HL-60 (cell line): ENCODE measurements around the gene PDE5A.

Experiments
- DNase-seq, 2 experiments: peaks; one replicate each; pipeline ENCODE4 v3.0.0-alpha.2; 2010 to 2020; ENCODE audit warnings: low read depth in 1 of 2, low spot score in 1 of 2
- H3K27ac ChIP-seq: fragments of 250-450 bp; sonication (Bioruptor Pico); replicated peaks from 2 replicates; pipeline ENCODE4 v1.5.1; 2020; ENCODE audit warnings: mild to moderate bottlenecking, moderate library complexity
- H3K27me3 ChIP-seq: fragments of 250-450 bp; sonication (Bioruptor Pico); 2 replicates; pipeline ENCODE4 v1.5.1; 2021; ENCODE audit warnings: mild to moderate bottlenecking, moderate library complexity; ENCODE audit not compliant: insufficient read depth, poor library complexity, severe bottlenecking
- H3K4me3 ChIP-seq: replicated peaks from 2 replicates; pipeline ENCODE4 v1.5.1; 2011; ENCODE audit warnings: mild to moderate bottlenecking, control low read depth, low read length; ENCODE audit not compliant: insufficient read depth
- GABPA ChIP-seq: IDR thresholded peaks from 2 replicates; pipeline ENCODE4 v1.6.1; 2012; ENCODE audit warnings: low read depth
- POLR2AphosphoS5 ChIP-seq: IDR thresholded peaks from 2 replicates; pipeline ENCODE4 v1.6.1; 2012; ENCODE audit warnings: low read depth
- REST ChIP-seq: IDR thresholded peaks from 2 replicates; pipeline ENCODE4 v1.6.1; 2012; ENCODE audit warnings: low read depth; ENCODE audit not compliant: insufficient replicate concordance
- SPI1 ChIP-seq: IDR thresholded peaks from 2 replicates; pipeline ENCODE4 v1.6.1; 2012; ENCODE audit warnings: low read depth, mild to moderate bottlenecking, borderline replicate concordance
- TF ChIP-seq, protein P1 (sequence below): IDR thresholded peaks from one replicate; pipeline ENCODE4 v1.5.1; 2011; ENCODE audit warnings: low read length, control low read depth, inconsistent platforms; ENCODE audit not compliant: insufficient read depth

The PDE5A gene

GRCh38 chr4:119498527-119498926 lies 130.1 kb downstream of the PDE5A start:
- no peak for TF ChIP-seq POLR2AphosphoS5
- TF ChIP-seq GABPA, result no peak
- TF ChIP-seq REST, result no peak
- no peak for TF ChIP-seq SPI1
- TF ChIP-seq, protein P1, sequence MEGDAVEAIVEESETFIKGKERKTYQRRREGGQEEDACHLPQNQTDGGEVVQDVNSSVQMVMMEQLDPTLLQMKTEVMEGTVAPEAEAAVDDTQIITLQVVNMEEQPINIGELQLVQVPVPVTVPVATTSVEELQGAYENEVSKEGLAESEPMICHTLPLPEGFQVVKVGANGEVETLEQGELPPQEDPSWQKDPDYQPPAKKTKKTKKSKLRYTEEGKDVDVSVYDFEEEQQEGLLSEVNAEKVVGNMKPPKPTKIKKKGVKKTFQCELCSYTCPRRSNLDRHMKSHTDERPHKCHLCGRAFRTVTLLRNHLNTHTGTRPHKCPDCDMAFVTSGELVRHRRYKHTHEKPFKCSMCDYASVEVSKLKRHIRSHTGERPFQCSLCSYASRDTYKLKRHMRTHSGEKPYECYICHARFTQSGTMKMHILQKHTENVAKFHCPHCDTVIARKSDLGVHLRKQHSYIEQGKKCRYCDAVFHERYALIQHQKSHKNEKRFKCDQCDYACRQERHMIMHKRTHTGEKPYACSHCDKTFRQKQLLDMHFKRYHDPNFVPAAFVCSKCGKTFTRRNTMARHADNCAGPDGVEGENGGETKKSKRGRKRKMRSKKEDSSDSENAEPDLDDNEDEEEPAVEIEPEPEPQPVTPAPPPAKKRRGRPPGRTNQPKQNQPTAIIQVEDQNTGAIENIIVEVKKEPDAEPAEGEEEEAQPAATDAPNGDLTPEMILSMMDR, result no peak
- Histone ChIP-seq H3K27ac (no peak overlapping the region), H3K4me3 (no peak overlapping the region), H3K27me3 (no peaks in the 10 kb centered on the region)
- no peak for DNase-seq

DNA sequence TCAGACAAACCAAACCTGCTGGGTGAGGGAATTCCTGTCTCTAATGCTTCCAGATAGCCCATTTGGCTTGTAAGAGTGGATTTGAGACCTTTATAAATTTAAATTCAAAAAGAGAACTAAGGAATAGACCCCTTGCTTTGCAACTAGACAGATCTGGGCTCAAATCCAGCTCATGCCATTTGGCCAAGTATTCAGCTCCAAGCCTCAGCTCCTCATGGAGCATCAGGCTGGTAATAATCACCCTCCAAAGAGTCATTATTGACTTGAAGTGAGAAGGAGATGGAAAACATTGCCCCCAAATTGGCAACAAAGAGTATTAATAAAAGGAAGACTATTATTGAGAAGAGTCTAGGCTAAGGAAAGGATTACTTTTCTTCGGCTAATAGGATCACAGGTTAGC lies 134.7 kb downstream of the PDE5A start:
- Histone ChIP-seq H3K27ac (no peak overlapping the region), H3K27me3 (no peaks in the 10 kb centered on the region), H3K4me3 (no peak overlapping the region)
- DNase-seq, result no peak
- TF ChIP-seq GABPA, result no peak
- TF ChIP-seq POLR2AphosphoS5, result no peak
- no peak for TF ChIP-seq SPI1
- TF ChIP-seq REST, result no peak
- TF ChIP-seq, protein P1, result no peak

GRCh38 chr4:119493419-119493818 lies 135.2 kb downstream of the PDE5A start:
- TF ChIP-seq GABPA (no peak), SPI1 (no peak), POLR2AphosphoS5 (no peak), REST (no peak)
- TF ChIP-seq, protein P1, result no peak
- DNase-seq, result no peak
- H3K27ac ChIP-seq, result no peak overlapping the region

More at GRCh38 chr4:119493419-119493818, 135.2 kb downstream of the PDE5A start:
- Histone ChIP-seq H3K27me3 (no peaks in the 10 kb centered on the region), H3K4me3 (no peak overlapping the region)
